Measurements from ENCODE around the gene DEAF1. TPM values are rescaled to one million over a fixed set of nuclear protein-coding genes. Genes with fewer than 3 reads are reported as not detected.
A peak's percentile ranks its signal among the peaks of the same experiment; 100 is the strongest.
"Not testable (repeated sequence)": the region's sequence is repeated elsewhere in the genome, so short reads cannot be mapped to it uniquely, and the experiment has no call there.

The DEAF1 gene
- total and polyA plus RNA-seq, 2 of the 13 experiments (the other 11 are each of a cell fraction or from before 2014, with no cell fraction given), result 22.3 to 29.6 TPM

DNA sequence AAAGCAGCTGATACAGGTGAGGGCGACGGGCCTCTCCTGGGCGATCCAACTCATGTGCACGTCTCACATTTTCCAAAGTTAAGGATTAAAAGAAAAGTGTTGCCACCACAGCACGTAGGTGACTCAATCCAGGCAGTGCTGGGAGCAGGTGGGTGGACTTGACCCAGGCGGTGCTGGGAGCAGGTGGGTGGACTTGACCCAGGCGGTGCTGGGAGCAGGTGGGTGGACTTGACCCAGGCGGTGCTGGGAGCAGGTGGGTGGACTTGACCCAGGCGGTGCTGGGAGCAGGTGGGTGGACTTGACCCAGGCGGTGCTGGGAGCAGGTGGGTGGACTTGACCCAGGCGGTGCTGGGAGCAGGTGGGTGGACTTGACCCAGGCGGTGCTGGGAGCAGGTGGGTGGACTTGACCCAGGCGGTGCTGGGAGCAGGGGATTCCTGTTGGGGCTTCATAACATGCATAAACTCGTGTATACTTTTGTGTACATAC, 47.3 kb downstream of the DEAF1 start:
- WGBS (ENCODE audit: low lambda C conversion rate), result 78% methylated on average over 9 of the region's 14 CpGs
- POLR2A ChIA-PET; BruUV-seq (replicated peaks); in situ Hi-C loops (cut with HindIII; ENCODE audit: extremely low pct_ligation_motif_present, low pct_unique_long_range_greater_than_20kb); H4K20me1 ChIP-seq (ENCODE audit: insufficient read depth, low read length); H3K27me3 ChIP-seq (ENCODE audit: control insufficient read depth in 1 of 2, insufficient read depth in 2 of 2, low read length in 2 of 2); H2AFZ ChIP-seq (ENCODE audit: low read length); H3K9ac ChIP-seq (ENCODE audit: insufficient read depth, low read depth, low read length); FAIRE-seq; H3K4me3 ChIP-seq (replicated peaks in 1 of 3; ENCODE audit: insufficient read depth in 1 of 3, low read depth in 2 of 3, low read length in 3 of 3); intact Hi-C loops (cut with micrococcal nuclease; ENCODE audit: unreplicated experiment); CTCF ChIA-PET (ENCODE audit: low intra/inter-chr PET ratio, low total read pairs); DNase-seq (ENCODE audit: low spot score); H3K4me2 ChIP-seq (ENCODE audit: low read depth, low read length); H3K9me3 ChIP-seq (ENCODE audit: low read length); H3K79me2 ChIP-seq (ENCODE audit: insufficient read depth, low read length); ATAC-seq; H3K27ac ChIP-seq (ENCODE audit: extremely low read length, insufficient read depth, low read length): not testable (repeated sequence)
- peaks cover 12% of the 10 kb centered on the region; the same call in 1 of the 2 replicates for H3K4me1 ChIP-seq (ENCODE audit: insufficient read depth, low read length)
- H3K36me3 ChIP-seq (replicated peaks in 1 of 2; ENCODE audit: control insufficient read depth in 1 of 2, insufficient read depth in 2 of 2, low read length in 2 of 2), result peaks cover 4 to 20% of the 10 kb centered on the region in 2 experiments
- TF ChIP-seq RXRB (CRISPR knock-in tag; IDR thresholded peaks at IDR 0.05; ENCODE audit: borderline replicate concordance) (peak; percentile 81), ZBTB38 (CRISPR knock-in tag; IDR thresholded peaks at IDR 0.05) (peak; percentile 53; the same call in 1 of the 2 replicates), CEBPG (CRISPR knock-in tag; IDR thresholded peaks at IDR 0.05) (peak; percentile 5; the same call in 1 of the 2 replicates), BCL6 (CRISPR knock-in tag; IDR thresholded peaks at IDR 0.05) (peak; percentile 53; the same call in 1 of the 2 replicates), NR2F2 (IDR thresholded peaks at IDR 0.05; ENCODE audit: borderline replicate concordance, low read depth) (0 out of 2 replicates have a peak, but pooled peaks have one; percentile 43), TBX2 (CRISPR knock-in tag; IDR thresholded peaks at IDR 0.05; ENCODE audit: borderline replicate concordance) (0 out of 2 replicates have a peak, but pooled peaks have one; percentile 12), HDAC1 (CRISPR knock-in tag; IDR thresholded peaks at IDR 0.05) (peak; percentile 26; the same call in 1 of the 2 replicates), NR2C2 (CRISPR knock-in tag; IDR thresholded peaks at IDR 0.05; ENCODE audit: borderline replicate concordance) (peak; percentile 74), RXRA (CRISPR knock-in tag; IDR thresholded peaks at IDR 0.05) (peak; percentile 96), NCOR1 (IDR thresholded peaks at IDR 0.05; ENCODE audit: borderline replicate concordance, low read length) (peak; percentile 86; the same call in 1 of the 2 replicates), TBL1XR1 (IDR thresholded peaks at IDR 0.05; ENCODE audit: borderline replicate concordance, low read length, partially characterized antibody) (peak; percentile 95), NR2F6 (IDR thresholded peaks at IDR 0.05) (peak; percentile 58; the same call in 1 of the 2 replicates), NR2F6 (CRISPR knock-in tag; IDR thresholded peaks at IDR 0.05) (peak; percentile 53; the same call in 1 of the 2 replicates)
- TF ChIP-seq, protein P1, sequence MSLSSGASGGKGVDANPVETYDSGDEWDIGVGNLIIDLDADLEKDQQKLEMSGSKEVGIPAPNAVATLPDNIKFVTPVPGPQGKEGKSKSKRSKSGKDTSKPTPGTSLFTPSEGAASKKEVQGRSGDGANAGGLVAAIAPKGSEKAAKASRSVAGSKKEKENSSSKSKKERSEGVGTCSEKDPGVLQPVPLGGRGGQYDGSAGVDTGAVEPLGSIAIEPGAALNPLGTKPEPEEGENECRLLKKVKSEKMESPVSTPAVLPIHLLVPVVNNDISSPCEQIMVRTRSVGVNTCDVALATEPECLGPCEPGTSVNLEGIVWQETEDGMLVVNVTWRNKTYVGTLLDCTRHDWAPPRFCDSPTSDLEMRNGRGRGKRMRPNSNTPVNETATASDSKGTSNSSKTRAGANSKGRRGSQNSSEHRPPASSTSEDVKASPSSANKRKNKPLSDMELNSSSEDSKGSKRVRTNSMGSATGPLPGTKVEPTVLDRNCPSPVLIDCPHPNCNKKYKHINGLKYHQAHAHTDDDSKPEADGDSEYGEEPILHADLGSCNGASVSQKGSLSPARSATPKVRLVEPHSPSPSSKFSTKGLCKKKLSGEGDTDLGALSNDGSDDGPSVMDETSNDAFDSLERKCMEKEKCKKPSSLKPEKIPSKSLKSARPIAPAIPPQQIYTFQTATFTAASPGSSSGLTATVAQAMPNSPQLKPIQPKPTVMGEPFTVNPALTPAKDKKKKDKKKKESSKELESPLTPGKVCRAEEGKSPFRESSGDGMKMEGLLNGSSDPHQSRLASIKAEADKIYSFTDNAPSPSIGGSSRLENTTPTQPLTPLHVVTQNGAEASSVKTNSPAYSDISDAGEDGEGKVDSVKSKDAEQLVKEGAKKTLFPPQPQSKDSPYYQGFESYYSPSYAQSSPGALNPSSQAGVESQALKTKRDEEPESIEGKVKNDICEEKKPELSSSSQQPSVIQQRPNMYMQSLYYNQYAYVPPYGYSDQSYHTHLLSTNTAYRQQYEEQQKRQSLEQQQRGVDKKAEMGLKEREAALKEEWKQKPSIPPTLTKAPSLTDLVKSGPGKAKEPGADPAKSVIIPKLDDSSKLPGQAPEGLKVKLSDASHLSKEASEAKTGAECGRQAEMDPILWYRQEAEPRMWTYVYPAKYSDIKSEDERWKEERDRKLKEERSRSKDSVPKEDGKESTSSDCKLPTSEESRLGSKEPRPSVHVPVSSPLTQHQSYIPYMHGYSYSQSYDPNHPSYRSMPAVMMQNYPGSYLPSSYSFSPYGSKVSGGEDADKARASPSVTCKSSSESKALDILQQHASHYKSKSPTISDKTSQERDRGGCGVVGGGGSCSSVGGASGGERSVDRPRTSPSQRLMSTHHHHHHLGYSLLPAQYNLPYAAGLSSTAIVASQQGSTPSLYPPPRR (CRISPR knock-in tag; IDR thresholded peaks at IDR 0.05; ENCODE audit: borderline replicate concordance), result peak; percentile 28; the same call in 1 of the 2 replicates
- TF ChIP-seq, protein P2, sequence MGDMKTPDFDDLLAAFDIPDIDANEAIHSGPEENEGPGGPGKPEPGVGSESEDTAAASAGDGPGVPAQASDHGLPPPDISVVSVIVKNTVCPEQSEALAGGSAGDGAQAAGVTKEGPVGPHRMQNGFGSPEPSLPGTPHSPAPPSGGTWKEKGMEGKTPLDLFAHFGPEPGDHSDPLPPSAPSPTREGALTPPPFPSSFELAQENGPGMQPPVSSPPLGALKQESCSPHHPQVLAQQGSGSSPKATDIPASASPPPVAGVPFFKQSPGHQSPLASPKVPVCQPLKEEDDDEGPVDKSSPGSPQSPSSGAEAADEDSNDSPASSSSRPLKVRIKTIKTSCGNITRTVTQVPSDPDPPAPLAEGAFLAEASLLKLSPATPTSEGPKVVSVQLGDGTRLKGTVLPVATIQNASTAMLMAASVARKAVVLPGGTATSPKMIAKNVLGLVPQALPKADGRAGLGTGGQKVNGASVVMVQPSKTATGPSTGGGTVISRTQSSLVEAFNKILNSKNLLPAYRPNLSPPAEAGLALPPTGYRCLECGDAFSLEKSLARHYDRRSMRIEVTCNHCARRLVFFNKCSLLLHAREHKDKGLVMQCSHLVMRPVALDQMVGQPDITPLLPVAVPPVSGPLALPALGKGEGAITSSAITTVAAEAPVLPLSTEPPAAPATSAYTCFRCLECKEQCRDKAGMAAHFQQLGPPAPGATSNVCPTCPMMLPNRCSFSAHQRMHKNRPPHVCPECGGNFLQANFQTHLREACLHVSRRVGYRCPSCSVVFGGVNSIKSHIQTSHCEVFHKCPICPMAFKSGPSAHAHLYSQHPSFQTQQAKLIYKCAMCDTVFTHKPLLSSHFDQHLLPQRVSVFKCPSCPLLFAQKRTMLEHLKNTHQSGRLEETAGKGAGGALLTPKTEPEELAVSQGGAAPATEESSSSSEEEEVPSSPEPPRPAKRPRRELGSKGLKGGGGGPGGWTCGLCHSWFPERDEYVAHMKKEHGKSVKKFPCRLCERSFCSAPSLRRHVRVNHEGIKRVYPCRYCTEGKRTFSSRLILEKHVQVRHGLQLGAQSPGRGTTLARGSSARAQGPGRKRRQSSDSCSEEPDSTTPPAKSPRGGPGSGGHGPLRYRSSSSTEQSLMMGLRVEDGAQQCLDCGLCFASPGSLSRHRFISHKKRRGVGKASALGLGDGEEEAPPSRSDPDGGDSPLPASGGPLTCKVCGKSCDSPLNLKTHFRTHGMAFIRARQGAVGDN (CRISPR knock-in tag; IDR thresholded peaks at IDR 0.05), result peak; percentile 47
